IPS-18c (cell line): ENCODE measurements around the gene FTL.
A peak's percentile ranks its signal among the peaks of the same experiment; 100 is the strongest.

Source experiments
- H3K4me3 ChIP-seq: 2 replicates; pipeline ENCODE4 v1.7.0; 2013; ENCODE audit warnings: low read depth, mild to moderate bottlenecking, low read length, moderate library complexity; ENCODE audit not compliant: insufficient read depth
- H3K9me3 ChIP-seq: one replicate; pipeline ENCODE4 v1.6.1; 2013; ENCODE audit warnings: mild to moderate bottlenecking, low read length, moderate library complexity; ENCODE audit not compliant: control insufficient read depth, insufficient read depth

Gene FTL

DNA sequence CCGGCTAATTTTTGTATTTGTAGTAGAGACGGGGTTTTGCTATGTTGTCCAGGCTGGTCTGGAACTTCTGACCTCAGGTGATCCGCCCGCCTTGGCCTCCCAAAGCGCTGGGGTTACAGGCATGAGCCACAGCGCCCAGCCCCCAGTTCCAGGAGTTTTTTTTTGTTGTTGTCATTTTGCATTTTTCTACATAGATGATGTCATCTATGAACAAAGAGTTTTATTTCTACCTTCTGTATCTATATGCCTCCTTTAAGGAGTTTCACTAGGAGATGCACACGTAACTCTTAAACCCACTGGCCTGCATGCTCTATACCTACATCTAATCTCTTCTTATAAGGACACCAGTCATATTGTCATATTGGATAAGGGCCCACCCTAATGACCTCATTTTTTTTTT is 26.9 kb upstream of the FTL start:
- Histone ChIP-seq H3K4me3 (no peak overlapping the region), H3K9me3 (peaks cover 3% of the 10 kb centered on the region)

- no peak overlapping the region for H3K4me3 ChIP-seq
- peaks cover 3% of the 10 kb centered on the region for H3K9me3 ChIP-seq
Observed at GRCh38 chr19:48940902-48941301, 24.2 kb upstream of the FTL start.

GRCh38 chr19:48943081-48943480 is 22.0 kb upstream of the FTL start:
- Histone ChIP-seq H3K4me3 (no peak overlapping the region), H3K9me3 (peaks cover 3% of the 10 kb centered on the region)

DNA sequence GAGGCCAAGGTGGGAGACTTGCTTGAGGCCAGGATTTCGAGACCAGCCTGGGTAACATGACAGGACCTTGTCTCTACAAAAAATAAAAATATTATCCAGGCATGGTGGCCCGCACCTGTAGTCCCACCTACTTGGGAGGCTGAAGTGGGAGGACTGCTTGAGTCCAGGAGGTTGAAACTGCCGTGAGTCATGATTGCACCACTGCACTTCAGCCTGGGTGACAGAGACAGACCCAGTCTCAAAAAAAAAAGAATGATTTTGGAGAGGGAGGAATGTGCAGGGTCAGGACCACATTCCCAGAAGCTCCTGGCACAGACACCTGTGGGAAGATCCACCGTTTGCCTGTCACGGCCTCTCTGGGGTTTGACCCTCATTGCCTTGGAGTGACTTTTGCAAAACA is 19.7 kb upstream of the FTL start:
- H3K9me3 ChIP-seq, result peaks cover 3% of the 10 kb centered on the region
- H3K4me3 ChIP-seq, result no peak overlapping the region

- H3K9me3 ChIP-seq, result peaks cover under 1% of the 10 kb centered on the region
Observed at GRCh38 chr19:48945817-48946216, 19.3 kb upstream of the FTL start.

GRCh38 chr19:48946463-48947257 is 18.4 kb upstream of the FTL start:
- Histone ChIP-seq H3K9me3 (no peaks in the 10 kb centered on the region), H3K4me3 (no peak overlapping the region)

More at GRCh38 chr19:48945817-48946216, 19.3 kb upstream of the FTL start:
- no peak overlapping the region for H3K4me3 ChIP-seq

DNA sequence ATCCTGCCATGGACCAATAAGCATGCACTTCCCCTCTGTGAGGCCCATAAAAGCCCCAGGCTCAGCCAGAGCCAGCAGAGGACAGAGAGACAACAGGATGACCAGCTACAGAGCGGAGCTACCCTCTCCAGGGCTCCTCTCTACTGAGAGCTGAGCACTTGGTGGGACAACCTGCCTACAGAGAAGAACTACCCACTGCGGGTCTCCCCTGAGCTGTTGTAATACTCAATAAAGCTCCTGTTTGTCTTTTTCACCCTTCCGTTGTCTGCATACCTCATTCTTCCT is 17.9 kb upstream of the FTL start:
- no peak overlapping the region for H3K4me3 ChIP-seq
- H3K9me3 ChIP-seq, result no peaks in the 10 kb centered on the region

- H3K9me3 ChIP-seq, result no peaks in the 10 kb centered on the region
- H3K4me3 ChIP-seq, result no peak overlapping the region
Observed at GRCh38 chr19:48950159-48950558, 14.9 kb upstream of the FTL start.

GRCh38 chr19:48950830-48951519 is 14.1 kb upstream of the FTL start:
- Histone ChIP-seq H3K4me3 (no peak overlapping the region), H3K9me3 (no peaks in the 10 kb centered on the region)

DNA sequence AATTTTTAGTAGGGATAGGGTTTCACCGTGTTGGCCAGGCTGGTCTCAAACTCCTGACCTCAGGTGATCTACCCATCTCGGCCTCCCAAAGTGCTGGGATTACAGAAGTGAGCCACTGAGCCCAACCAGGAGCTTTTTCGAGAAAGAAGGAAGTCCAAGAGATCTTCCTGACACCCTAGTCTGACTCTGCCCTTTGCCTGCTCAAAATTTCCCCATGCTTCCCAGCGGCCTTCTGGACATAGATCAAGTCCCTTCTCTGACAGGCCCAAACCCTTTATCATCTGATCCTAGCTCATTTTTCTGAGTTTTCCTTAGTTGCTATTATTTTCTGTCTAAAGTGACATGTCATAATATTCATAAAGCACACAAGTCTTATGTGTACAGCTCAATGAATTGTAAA is 12.0 kb upstream of the FTL start:
- Histone ChIP-seq H3K9me3 (no peaks in the 10 kb centered on the region), H3K4me3 (no peak overlapping the region)

- H3K9me3 ChIP-seq, result no peaks in the 10 kb centered on the region
- peak overlapping the region; percentile 97 for H3K4me3 ChIP-seq
Observed at GRCh38 chr19:48953990-48954594, 11.0 kb upstream of the FTL start.

- peak within 1 kb of the TSS; percentile 97 for H3K4me3 ChIP-seq
- H3K9me3 ChIP-seq, result no peaks in the 10 kb centered on the region
Observed at GRCh38 chr19:48954595-48955307, 10.4 kb upstream of the FTL start, which contains the start of gene BAX. Gene BAX (plus strand): TSS chr19:48954875. CDS start chr19:48954929, 54 bp downstream.

DNA sequence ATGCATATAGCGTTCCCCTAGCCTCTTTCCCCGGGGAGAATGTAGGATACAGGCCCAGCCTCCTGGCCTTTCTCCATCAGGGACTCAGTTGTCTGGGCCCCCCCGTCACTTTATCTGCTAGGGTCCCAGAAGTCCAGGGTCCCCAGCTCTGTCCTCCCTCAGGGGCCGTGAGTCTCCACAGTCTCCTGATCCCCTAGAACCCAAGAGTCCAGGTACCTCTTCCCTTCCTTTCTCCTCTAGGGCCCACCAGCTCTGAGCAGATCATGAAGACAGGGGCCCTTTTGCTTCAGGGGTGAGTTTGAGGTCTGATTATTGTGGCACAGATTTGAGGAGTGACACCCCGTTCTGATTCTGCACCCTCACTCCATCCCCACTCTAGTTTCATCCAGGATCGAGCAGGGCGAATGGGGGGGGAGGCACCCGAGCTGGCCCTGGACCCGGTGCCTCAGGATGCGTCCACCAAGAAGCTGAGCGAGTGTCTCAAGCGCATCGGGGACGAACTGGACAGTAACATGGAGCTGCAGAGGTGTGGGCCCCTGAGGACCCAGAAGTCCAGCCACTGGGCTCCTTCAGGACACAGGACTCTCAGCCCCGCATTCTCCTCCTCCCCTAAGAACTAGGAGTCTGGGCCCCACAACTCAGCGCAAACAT is 9.7 kb upstream of the FTL start:
- no peaks in the 10 kb centered on the region for H3K9me3 ChIP-seq

DNA sequence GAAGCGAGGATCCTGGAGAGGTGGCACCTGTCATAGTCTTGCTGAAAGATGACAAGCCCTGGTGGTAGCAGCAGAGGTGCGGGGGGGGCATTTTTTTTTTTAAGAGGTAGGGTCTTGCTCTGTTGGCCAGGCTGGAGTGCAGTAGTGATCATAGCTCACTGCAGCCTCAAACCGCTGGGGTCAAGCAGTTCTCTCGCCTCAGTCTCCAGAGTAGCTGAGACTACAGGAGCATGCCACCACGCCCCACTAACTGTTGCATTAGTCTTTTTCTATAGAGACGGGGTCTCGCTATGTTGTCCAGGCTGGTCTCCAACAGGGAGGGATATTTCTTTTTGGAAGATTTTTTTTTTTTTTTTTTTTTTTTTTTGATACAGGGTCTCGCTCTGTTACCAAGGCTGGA is 7.1 kb upstream of the FTL start:
- Histone ChIP-seq H3K4me3 (no peak overlapping the region), H3K9me3 (no peaks in the 10 kb centered on the region)

More for the DNA sequence above, 9.7 kb upstream of the FTL start:
- H3K4me3 ChIP-seq, result peak overlapping the region; percentile 97

DNA sequence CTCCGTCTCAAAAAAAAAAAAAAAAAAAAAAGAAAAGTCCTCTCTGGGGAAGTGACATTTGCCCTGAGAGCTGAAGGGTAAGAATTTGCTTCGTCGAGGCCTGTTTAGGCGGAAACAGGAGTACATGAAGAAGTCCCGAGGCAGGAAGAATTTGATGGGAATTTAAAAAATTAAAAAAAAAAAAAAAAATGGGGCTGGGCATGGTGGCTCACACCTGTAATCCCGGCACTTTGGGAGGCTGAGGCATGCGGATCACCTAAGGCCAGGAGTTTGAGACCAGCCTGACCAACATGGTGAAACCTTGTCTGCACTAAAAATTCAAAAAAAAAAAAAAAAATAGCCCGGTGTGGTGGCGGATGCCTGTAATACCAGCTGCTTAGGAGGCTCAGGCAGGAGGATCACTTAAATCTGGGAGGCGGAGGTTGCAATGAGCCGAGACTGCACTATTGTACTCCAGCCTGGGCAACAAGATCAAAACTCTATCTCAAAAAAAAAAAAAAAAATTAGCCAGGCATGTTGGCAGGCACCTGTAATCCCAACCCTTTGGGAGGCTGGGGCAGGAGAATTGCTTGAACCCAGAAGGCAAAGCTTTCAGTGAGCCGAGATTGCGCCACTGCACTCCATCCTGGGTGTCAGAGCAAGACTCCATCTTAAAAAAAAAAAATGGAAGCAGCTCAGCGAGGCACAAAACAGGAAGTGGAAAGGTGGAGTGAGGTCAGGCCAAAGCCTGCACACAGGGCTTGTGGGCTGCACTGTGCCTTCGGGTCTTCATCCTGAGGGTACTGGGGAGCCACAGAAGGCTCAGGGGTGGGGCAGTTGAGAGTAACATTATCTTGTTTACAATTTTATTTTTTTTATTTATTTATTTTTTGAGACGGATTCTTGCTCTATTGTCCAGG is 5.5 kb upstream of the FTL start:
- H3K4me3 ChIP-seq, result no peak overlapping the region
- no peaks in the 10 kb centered on the region for H3K9me3 ChIP-seq

DNA sequence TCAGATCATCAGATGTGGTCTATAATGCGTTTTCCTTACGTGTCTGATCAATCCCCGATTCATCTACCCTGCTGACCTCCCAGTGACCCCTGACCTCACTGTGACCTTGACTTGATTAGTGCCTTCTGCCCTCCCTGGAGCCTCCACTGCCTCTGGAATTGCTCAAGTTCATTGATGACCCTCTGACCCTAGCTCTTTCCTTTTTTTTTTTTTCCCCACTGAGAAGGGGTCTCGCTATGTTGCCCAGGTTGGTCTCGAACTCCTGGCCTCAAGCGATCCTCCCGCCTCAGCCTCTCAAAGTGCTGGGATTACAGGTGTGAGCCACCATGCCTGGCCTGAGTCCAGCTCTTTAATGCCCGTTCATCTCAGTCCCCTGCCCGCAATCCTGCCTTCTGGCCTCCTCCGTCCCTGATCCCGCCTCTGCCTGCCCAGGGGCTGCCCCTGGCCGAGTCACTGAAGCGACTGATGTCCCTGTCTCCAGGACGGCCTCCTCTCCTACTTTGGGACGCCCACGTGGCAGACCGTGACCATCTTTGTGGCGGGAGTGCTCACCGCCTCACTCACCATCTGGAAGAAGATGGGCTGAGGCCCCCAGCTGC is 4.0 kb upstream of the FTL start:
- no peaks in the 10 kb centered on the region for H3K9me3 ChIP-seq
- H3K4me3 ChIP-seq, result no peak overlapping the region
